HEK293T (cell line): ENCODE results near the gene ATOH7.

Experiments used
- CTCF ChIA-PET: fragments of 350-600 bp; formaldehyde crosslinking; extraction: SDS; loops from one replicate; lab custom pipeline; 2021; ENCODE audit warnings: antibody characterized with exemption, inconsistent platforms; lab: Yijun Ruan, JAX
- POLR2A ChIA-PET: fragments of 350-600 bp; formaldehyde crosslinking; extraction: SDS; loops from one replicate; lab custom pipeline; 2020; ENCODE audit warnings: antibody characterized with exemption, inconsistent platforms; lab: Yijun Ruan, JAX
- DNase-seq: peaks from one replicate; pipeline ENCODE4 v3.0.0; 2012; ENCODE audit warnings: mixed read lengths; ENCODE audit errors: extremely low spot score
- ARNT ChIP-seq: fragments of 450-650 bp; IDR thresholded peaks from 2 replicates; pipeline ENCODE4 v1.6.1; 2017; ENCODE audit warnings: mild to moderate bottlenecking
- BHLHE40 ChIP-seq: fragments of 450-650 bp; IDR thresholded peaks from 2 replicates; pipeline ENCODE4 v1.6.1; 2016; ENCODE audit warnings: mild to moderate bottlenecking, moderate library complexity, borderline replicate concordance
- CTBP1 ChIP-seq: fragments of 450-650 bp; IDR thresholded peaks from 2 replicates; pipeline ENCODE4 v1.6.1; 2016; ENCODE audit warnings: borderline replicate concordance
- ELF4 ChIP-seq: fragments of 450-650 bp; IDR thresholded peaks from 2 replicates; pipeline ENCODE4 v1.6.1; 2017; ENCODE audit warnings: antibody characterized with exemption
- FOXA1 ChIP-seq: fragments of 450-650 bp; IDR thresholded peaks from 2 replicates; pipeline ENCODE4 v1.6.1; 2016; ENCODE audit warnings: mild to moderate bottlenecking
- FOXK2 ChIP-seq: fragments of 450-650 bp; IDR thresholded peaks from 2 replicates; pipeline ENCODE4 v1.6.1; 2016; ENCODE audit warnings: mild to moderate bottlenecking
- FOXM1 ChIP-seq: fragments of 450-650 bp; IDR thresholded peaks from 2 replicates; pipeline ENCODE4 v1.6.1; 2017; ENCODE audit warnings: mild to moderate bottlenecking, borderline replicate concordance
- HDGF ChIP-seq: fragments of 450-650 bp; IDR thresholded peaks from 2 replicates; pipeline ENCODE4 v1.6.1; 2017; ENCODE audit warnings: antibody characterized with exemption, borderline replicate concordance
- L3MBTL2 ChIP-seq: fragments of 450-650 bp; conservative IDR thresholded peaks from 2 replicates; pipeline ENCODE4 v1.6.1; 2016; ENCODE audit warnings: mild to moderate bottlenecking
- LEF1 ChIP-seq: fragments of 450-650 bp; IDR thresholded peaks from 2 replicates; pipeline ENCODE4 v1.6.1; 2017; ENCODE audit warnings: mild to moderate bottlenecking, borderline replicate concordance
- NFRKB ChIP-seq: fragments of 450-650 bp; IDR thresholded peaks from 2 replicates; pipeline ENCODE4 v1.6.1; 2016; ENCODE audit warnings: mild to moderate bottlenecking, moderate library complexity
- SP1 ChIP-seq: fragments of 450-650 bp; IDR thresholded peaks from 2 replicates; pipeline ENCODE4 v1.6.1; 2017
- SUZ12 ChIP-seq: fragments of 450-650 bp; IDR thresholded peaks from 2 replicates; pipeline ENCODE4 v1.6.1; 2016; ENCODE audit warnings: mild to moderate bottlenecking
- TARDBP ChIP-seq: fragments of 450-650 bp; IDR thresholded peaks from 2 replicates; pipeline ENCODE4 v1.6.1; 2016
- ZNF384 ChIP-seq: fragments of 450-650 bp; IDR thresholded peaks from 2 replicates; pipeline ENCODE4 v1.6.1; 2016
- TF ChIP-seq, protein P1 (sequence below): fragments of 450-650 bp; IDR thresholded peaks from 2 replicates; pipeline ENCODE4 v1.6.1; 2016

The ATOH7 gene

DNA sequence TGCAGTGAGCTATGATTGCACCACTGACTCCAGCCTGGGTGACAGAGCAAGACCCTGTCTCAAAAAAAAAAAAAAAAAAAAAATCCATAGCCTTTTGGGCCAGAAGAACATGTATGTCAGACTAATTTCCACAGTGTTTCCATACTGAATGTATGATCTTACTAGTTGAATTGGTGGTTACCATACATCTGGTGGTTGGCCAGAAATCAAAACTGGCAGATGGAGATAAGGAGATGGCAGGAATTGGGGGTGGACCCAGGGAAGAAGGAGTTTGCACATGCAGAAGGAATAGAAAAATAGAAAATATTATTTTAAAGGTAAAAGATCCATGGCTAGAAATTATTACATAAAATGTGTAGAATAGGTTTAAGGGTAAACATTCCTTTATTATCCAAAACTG, 3.7 kb upstream of the ATOH7 start:
- no peak for DNase-seq
- TF ChIP-seq SUZ12 (no peak), SP1 (no peak), LEF1 (no peak), FOXA1 (no peak), CTBP1 (no peak), FOXK2 (no peak), FOXM1 (no peak)
- POLR2A ChIA-PET: no interaction called here
- CTCF ChIA-PET: interaction anchor here (0.6 to 1.1 kb wide), 3 partner anchors 23 to 412 kb away, joined by 4 to 5 read pairs (median 4); no protein-coding TSS in a partner anchor

DNA sequence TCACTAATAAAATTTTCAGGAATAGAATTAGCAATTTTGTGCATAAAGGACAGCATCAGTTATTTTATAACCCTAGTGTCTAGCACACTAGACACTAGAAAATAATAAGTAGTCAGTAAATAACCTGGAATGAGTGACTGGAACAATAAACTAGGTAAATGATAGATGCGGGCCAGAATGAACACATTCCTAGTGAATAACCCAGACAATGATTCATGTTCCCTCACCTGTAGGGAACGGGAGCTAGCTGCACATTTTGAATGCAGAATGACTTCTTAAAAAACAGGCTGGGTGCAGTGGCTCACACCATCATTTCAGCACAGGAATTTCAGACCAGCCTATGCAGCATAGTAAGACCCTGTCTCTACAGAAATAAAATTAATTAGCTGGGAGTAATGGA, 3.2 kb upstream of the ATOH7 start:
- TF ChIP-seq FOXM1: no peak
- CTCF ChIA-PET: interaction anchor here (0.6 to 0.7 kb wide), 2 partner anchors 25 to 411 kb away, joined by 4 read pairs; no protein-coding TSS in a partner anchor
- DNase-seq: no peak
- POLR2A ChIA-PET: no interaction called here

DNA sequence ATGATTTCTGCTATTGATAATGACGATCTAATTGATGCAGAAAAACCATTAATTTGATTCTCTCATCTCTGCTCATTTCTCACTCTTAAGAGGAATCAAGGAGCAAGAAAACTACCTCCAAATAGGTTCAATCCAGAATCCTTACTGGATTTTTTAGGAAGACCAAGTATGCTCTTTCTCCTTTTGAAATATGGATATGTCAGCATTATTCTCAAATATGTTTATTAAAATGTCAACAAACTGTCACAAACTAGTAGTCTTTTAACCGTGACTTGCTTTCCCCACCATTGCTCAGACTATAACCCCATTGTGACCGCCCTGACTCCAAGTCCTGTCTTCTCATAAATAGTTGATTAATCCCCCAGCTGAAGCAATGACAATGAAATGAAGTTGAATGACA, 1.1 kb upstream of the ATOH7 start:
- ChIA-PET CTCF (no interaction called here), POLR2A (no interaction called here)
- TF ChIP-seq LEF1 (no peak), TARDBP (no peak), ARNT (no peak), HDGF (no peak), ELF4 (no peak), CTBP1 (no peak)
- no peak for DNase-seq

DNA sequence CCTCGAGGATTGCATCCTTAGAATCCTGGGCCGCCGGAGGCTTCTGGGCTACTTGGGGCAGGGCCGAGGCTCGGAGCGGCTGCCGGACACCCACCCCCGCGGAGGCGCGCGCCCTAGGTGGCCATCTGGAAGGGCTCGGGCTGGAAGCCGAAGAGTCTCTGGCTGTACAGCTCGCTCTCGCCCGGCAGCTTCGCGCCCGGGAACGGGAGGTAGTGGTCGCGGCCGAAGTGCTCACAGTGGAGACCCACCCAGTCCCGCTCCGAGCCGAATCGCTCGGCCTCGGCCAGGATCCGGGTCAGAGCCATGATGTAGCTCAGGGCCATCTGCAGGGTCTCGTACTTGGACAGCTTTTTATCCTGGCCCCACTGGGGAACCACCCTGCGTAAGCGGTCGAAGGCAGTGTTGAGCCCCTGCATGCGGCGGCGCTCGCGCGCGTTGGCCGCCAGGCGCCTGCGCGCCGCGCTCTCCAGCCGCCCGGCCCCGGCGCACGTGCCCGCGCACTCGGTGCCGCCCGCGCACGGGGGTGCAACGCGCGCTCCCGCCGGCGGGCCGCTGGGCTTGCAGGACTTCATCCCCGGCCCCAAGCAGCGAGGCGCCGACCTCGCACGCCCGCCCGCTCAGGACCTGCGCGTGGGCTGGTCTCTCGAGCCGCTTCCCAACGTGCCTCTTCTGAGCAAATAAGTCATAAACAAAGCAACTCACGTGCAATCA, 652 bp downstream of the ATOH7 start:
- peak; percentile 90 for DNase-seq
- CTCF ChIA-PET: interaction anchor here (0.6 to 2.0 kb wide), 7 partner anchors 16 to 347 kb away, joined by 3 to 10 read pairs (median 3); partner anchors contain the start of genes PBLD and SIRT1
- TF ChIP-seq L3MBTL2 (peak; percentile 98), CTBP1 (no peak), FOXM1 (0 out of 2 replicates have a peak, but pooled peaks have one; percentile 25), ARNT (no peak), SP1 (no peak), BHLHE40 (no peak)
- POLR2A ChIA-PET: interaction anchor here (0.7 to 3.3 kb wide), 9 partner anchors 8 to 102 kb away, joined by 3 to 30 read pairs (median 4); partner anchors contain the start of genes HNRNPH3 and PBLD

DNA sequence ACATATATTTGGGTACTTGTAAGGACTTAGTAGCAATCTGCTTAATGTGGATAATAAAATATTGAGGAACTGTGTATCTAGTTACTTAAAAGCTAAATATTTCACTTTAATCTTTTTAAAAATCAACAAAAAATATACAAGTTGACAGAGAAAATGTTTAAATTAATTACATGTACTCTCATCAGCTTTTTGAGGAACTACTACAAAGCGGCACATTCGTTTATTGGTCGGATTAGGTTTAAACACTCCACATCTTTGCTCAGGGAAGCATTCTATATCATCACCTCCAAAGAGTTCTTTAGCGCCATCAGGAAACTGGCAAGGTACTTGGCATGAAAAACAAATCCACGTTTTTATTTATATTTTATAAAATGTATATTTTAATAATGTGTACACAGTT, 1.6 kb downstream of the ATOH7 start:
- ChIA-PET CTCF (interaction anchor here (0.7 to 2.0 kb wide), 3 partner anchors 17 to 346 kb away, joined by 4 to 10 read pairs (median 4); partner anchors contain the start of gene SIRT1), POLR2A (interaction anchor here (0.8 to 3.3 kb wide), 2 partner anchors 103 to 319 kb away, joined by 3 to 30 read pairs; partner anchors contain the start of genes HNRNPH3 and PBLD)
- TF ChIP-seq ARNT (no peak), FOXM1 (no peak), SP1 (no peak), L3MBTL2 (no peak), CTBP1 (no peak), ZNF384 (no peak), TARDBP (no peak), BHLHE40 (no peak), FOXK2 (no peak), SUZ12 (no peak), HDGF (no peak), ELF4 (no peak), FOXA1 (no peak), NFRKB (no peak), LEF1 (no peak)
- TF ChIP-seq, protein P1, sequence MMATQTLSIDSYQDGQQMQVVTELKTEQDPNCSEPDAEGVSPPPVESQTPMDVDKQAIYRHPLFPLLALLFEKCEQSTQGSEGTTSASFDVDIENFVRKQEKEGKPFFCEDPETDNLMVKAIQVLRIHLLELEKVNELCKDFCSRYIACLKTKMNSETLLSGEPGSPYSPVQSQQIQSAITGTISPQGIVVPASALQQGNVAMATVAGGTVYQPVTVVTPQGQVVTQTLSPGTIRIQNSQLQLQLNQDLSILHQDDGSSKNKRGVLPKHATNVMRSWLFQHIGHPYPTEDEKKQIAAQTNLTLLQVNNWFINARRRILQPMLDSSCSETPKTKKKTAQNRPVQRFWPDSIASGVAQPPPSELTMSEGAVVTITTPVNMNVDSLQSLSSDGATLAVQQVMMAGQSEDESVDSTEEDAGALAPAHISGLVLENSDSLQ: no peak
- no peak for DNase-seq

DNA sequence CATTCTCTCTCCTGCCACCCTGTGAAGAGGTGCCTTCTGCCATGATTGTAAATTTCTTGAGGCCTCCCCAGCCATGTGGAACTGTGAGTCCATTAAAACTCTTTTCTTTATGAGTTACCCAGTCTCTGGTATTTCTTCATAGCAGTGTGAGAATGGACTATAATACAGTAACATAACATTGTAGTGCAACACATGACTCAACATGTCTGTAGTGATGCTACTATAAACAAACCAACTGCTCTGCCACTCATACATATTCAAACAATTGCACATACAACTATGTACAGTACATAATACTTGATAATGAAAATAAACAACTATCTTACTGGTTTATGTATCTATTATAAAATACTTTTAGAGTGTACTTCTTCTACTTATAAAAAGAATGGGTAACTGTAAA, 7.1 kb downstream of the ATOH7 start:
- CTCF ChIA-PET: interaction anchor here (1.4 kb wide), 1 partner anchor 12 kb away, joined by 6 read pairs; no protein-coding TSS in a partner anchor
- POLR2A ChIA-PET: no interaction called here
- no peak for DNase-seq
- TF ChIP-seq FOXK2 (no peak), SP1 (no peak), TARDBP (no peak), BHLHE40 (no peak), CTBP1 (no peak), SUZ12 (no peak), HDGF (no peak), FOXA1 (no peak), NFRKB (no peak)
- TF ChIP-seq, protein P1: no peak

DNA sequence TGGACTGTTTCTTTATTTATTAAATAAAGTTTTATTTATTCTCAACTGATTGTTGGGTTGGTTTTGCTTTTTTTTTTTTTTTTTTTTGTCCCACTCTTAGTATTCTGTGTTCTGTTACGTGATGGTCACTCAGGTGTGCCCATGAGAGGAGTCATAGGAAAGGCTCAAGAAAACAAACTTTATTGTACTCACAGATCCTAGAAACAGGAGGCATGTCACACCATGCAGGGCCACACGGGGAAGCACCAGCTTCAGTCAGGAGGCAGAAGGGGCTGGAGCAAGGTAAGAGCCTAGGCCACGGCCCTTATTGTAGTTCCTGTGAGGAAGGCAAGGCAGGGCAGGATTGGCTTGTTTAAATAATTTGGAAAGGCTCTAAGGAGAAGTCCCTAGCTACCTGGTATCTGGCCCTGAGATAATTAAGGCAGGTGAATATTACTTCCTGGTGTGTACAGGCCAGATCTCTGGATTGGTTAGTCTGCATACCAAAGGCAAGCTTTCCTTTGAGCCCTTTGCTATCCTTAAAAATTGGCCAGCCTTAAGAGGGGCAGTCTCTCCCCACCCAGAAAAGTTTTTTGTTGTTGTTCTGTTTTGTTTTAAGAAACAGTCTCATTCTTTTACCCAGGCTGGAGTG, 8.3 kb downstream of the ATOH7 start:
- DNase-seq: no peak
- POLR2A ChIA-PET: interaction anchor here (1.3 to 1.7 kb wide), 2 partner anchors 7 to 108 kb away, joined by 4 to 7 read pairs; partner anchors contain the start of gene HNRNPH3
- TF ChIP-seq, protein P1: no peak
- no peak for TF ChIP-seq ARNT
- TF ChIP-seq L3MBTL2: no peak
- no peak for TF ChIP-seq CTBP1
- no peak for TF ChIP-seq TARDBP
- no peak for TF ChIP-seq FOXA1
- no peak for TF ChIP-seq HDGF
- TF ChIP-seq SUZ12: no peak
- CTCF ChIA-PET: interaction anchor here (2.2 kb wide), 1 partner anchor 11 kb away, joined by 7 read pairs; no protein-coding TSS in a partner anchor
